Psoas muscle (tissue), 8 donors: ENCODE results near the gene TECPR1. TPM values are rescaled to one million over a fixed set of nuclear protein-coding genes. Genes with fewer than 3 reads are reported as not detected.

Experiments
- ATAC-seq, 4 donors: fragments of 200-7000 bp; cut with Tn5 transposase; one replicate each; pipeline ENCODE4 v1.9.1; 2020; ENCODE audit warnings: moderate library complexity in 3 of 4, mild to moderate bottlenecking in 2 of 4
- DNase-seq, 2 donors: peaks; one replicate each; pipeline ENCODE4 v3.0.0-alpha.2; 2020
- H3K27ac ChIP-seq: fragments of 200-600 bp; one replicate; pipeline ENCODE4 v1.8.0; 2022
- H3K27me3 ChIP-seq, 3 donors: fragments of 200-600 bp in 1 of 3; one replicate each; pipeline versions ENCODE4 v1.6.1 to v1.8.0; 2013 to 2022; ENCODE audit warnings: low read length in 2 of 3, mild to moderate bottlenecking in 2 of 3, moderate library complexity in 1 of 3; ENCODE audit not compliant: insufficient read depth in 3 of 3
- H3K36me3 ChIP-seq, 2 donors: fragments of 200-600 bp in 1 of 2; one replicate each; pipeline versions ENCODE4 v1.6.1 to v1.8.0; 2013 to 2022; ENCODE audit warnings: low read depth in 1 of 2, mild to moderate bottlenecking in 1 of 2, moderate library complexity in 1 of 2; ENCODE audit not compliant: insufficient read depth in 1 of 2
- H3K4me1 ChIP-seq: fragments of 200-600 bp; one replicate; pipeline ENCODE4 v1.8.0; 2022
- H3K4me3 ChIP-seq: fragments of 200-600 bp; one replicate; pipeline ENCODE4 v1.8.0; 2022; ENCODE audit warnings: mild to moderate bottlenecking
- H3K9me3 ChIP-seq: fragments of 200-600 bp; one replicate; pipeline ENCODE4 v1.8.0; 2022
- WGBS, 3 donors: extraction: QIAGEN DNeasy Blood & Tissue Kit; methylation state at CpG; one replicate each; pipeline versions ENCODE4 v1.1.6 to v1.1.7; 2013; 5-methylcytosine and 5-hydroxymethylcytosine counted together
- intact Hi-C, 2 donors: fragments of 100-400 bp; cut with DNase I; formaldehyde crosslinking; loops; one replicate each; pipeline versions ENCODE4 v1.11.0 to v1.14.2; 2022
- polyA plus RNA-seq, 3 donors: library from polyadenylated mRNA; stranded (reverse); fragments of 200-250 nt; gene quantifications; one replicate each; pipeline ENCODE4 v1.2.3, GENCODE V29; 2013
- total RNA-seq, 4 donors: library from RNA; stranded (reverse); fragmentation: NEBNext Ultra II Directional in 2 of 4; extraction: Animal tissue kit (Norgen Biotek cat#: 25700) in 2 of 4; gene quantifications; one replicate each; pipeline versions ENCODE4 v1.2.1 to v1.2.4, GENCODE V29; 2021 to 2023
- TF ChIP-seq, protein P1 (sequence below): fragments of 200-600 bp; IDR thresholded peaks from one replicate; pipeline ENCODE4 v1.8.0; 2022; ENCODE audit warnings: antibody characterized with exemption
- donor health status: healthy with polysubstance abuse.
- donor health status: DM: no; HTN: no; CAD: no; lungs with moderate emphysema.
- donor health status: Bipolar disorder and iron deficiency.
- donor health status: healthy.
- donor health status: DM: yes; HTN: yes; CAD: no.
- donor health status: DM: no; HTN: no; CAD: no.
- donor health status: DM: no; HTN: no; CAD: no.
- donor health status: DM: yes; HTN: yes; CAD: no.

The TECPR1 gene
- total and polyA plus RNA-seq, 7 donors: 7.0 to 23.0 (median 14.5) TPM

DNA sequence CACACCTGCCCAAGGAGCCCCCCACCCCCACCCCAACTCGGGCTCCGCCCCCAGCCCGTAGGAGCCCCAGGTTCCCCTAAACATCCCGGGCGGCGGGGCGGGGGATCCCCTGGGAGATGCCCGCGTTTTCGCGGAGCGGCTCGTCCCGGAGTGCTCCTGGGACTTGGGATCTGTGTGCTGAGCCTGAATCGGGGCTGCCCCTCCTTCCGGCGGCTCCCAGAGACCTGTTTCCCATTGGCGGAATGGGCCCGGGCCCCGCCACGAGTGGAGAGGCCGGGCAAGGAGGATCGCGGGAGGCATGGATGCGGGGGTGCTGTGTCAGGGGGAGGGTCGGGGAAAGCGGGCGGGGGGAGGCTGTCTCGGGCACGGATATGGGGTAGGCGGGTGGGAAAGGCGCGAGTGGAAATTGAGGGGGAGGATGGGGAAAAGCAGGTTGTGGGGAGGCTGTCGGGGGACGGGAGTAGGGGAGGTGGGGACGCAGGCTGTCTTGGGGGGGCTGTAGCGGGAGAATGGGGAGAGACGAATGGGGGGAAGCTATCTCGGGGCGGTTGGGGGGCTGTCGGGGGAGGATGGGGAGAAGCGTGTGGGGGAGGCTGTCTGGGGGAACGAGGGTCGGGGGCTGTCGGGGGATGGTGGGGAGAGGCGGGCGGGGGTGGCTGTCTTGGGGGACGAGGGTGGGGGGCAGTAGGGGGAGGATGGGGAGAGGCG, 41.4 kb downstream of the TECPR1 start:
- H3K4me3 ChIP-seq: peak overlapping the region; percentile 32
- H3K36me3 ChIP-seq: peaks cover 0 to 30% of the 10 kb centered on the region in 2 donors
- ATAC-seq: peak in 1 of 4 donors; percentile 16
- 3 to 4% (median 4%) methylated on average over 32 to 48 of the region's 49 CpGs for WGBS, 3 donors
- peaks cover 0 to 4% (median 4%) of the 10 kb centered on the region in 3 donors for H3K27me3 ChIP-seq
- no peak for DNase-seq
- H3K4me1 ChIP-seq: no peaks in the 10 kb centered on the region
- no peak overlapping the region for H3K27ac ChIP-seq
- TF ChIP-seq, protein P1, sequence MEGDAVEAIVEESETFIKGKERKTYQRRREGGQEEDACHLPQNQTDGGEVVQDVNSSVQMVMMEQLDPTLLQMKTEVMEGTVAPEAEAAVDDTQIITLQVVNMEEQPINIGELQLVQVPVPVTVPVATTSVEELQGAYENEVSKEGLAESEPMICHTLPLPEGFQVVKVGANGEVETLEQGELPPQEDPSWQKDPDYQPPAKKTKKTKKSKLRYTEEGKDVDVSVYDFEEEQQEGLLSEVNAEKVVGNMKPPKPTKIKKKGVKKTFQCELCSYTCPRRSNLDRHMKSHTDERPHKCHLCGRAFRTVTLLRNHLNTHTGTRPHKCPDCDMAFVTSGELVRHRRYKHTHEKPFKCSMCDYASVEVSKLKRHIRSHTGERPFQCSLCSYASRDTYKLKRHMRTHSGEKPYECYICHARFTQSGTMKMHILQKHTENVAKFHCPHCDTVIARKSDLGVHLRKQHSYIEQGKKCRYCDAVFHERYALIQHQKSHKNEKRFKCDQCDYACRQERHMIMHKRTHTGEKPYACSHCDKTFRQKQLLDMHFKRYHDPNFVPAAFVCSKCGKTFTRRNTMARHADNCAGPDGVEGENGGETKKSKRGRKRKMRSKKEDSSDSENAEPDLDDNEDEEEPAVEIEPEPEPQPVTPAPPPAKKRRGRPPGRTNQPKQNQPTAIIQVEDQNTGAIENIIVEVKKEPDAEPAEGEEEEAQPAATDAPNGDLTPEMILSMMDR: no peak
- intact Hi-C loops: no loop called here
- no peaks in the 10 kb centered on the region for H3K9me3 ChIP-seq

DNA sequence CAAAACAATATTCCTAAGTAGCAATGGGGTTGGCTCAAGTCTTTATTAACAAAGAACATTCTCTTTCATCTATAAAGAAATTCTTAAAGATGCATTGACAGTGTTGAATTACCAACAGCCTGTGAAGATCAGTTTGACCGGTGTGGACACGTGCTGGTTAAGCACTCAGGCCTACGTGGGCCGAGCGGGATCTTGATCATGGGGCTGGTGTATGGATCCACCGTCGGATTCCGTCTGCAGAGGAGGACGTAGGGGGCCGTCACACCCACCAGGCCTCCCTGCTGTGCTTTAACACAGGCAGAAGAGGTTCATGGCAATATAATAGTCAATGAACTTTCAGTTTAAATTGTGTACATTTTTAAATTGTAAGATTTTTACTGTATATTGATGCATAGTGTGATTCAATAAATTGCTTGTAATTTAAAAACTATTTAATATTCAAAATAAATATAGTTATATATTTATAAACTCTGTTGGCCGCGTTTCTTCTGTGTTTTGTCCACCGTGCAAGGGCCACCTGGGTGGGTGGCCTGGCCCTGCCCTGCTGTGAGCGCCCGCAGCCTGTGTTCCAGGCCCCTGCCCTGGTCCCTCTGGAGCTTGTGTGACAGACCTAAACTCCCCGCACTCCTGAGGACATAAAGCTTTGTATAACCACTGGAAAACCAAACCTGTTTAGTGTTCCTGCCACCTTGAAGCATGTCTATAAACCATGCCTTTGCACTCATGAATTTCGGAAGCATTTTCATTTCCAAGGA, 42.7 kb downstream of the TECPR1 start:
- Histone ChIP-seq H3K27ac (no peak overlapping the region), H3K36me3 (peaks cover 0 to 43% of the 10 kb centered on the region in 2 donors), H3K27me3 (peaks cover 0 to 4% (median 4%) of the 10 kb centered on the region in 3 donors), H3K4me3 (no peak overlapping the region), H3K4me1 (no peaks in the 10 kb centered on the region), H3K9me3 (no peaks in the 10 kb centered on the region)
- ATAC-seq (no peak), DNase-seq (no peak)
- TF ChIP-seq, protein P1: no peak
- intact Hi-C loops: no loop called here
- WGBS, 3 donors: 94 to 96% (median 95%) methylated on average over 17 of the region's 17 CpGs

DNA sequence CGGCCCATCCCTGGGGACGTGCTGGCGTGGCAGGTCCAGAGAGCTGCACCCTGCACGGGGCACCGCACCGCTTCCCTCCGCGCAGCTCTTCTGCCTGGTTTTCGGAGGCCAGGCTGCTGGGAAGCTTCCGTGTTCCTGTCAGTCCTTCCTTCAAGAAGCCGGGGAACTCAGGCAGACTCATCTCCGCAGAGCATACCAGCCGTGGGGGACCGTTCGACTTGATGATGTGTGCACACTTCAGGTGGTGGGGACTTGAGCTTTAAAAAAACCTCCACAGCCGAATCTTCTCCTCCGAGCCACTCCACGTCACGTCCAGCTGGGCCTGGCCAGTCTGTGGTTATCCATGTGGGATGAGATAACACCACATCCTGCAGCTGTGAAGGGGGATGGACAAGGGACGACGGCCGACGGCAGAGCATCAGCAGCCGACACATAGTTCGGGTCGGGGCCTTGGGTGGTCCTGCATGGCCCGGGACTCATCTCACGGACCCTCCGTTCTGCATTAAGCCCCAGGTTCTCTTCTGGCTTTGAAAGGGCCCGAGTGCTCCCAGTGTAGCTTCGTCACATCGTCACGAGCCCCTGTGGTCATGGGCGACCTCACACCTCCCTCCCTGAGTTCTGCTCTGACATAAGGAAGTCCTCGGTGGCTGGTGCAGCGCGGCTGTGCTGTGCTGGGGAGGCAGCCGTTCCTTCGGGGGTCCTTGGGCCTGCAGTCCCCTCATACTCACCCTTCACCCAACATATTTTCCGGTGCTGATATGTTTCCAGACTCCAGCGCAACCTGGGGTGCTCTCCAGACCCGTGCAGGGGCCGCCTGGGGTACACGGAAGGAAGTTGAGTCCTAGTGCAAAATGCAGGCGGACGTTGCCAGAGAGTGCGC, 45.3 kb downstream of the TECPR1 start:
- DNase-seq: no peak
- ATAC-seq: no peak
- Histone ChIP-seq H3K4me1 (no peaks in the 10 kb centered on the region), H3K27me3 (peaks cover 0 to 4% (median 3%) of the 10 kb centered on the region in 3 donors), H3K4me3 (no peak overlapping the region), H3K36me3 (peaks cover 0 to 53% of the 10 kb centered on the region in 2 donors), H3K27ac (no peak overlapping the region), H3K9me3 (no peaks in the 10 kb centered on the region)
- intact Hi-C loops: no loop called here
- TF ChIP-seq, protein P1: no peak
- 93 to 95% (median 94%) methylated on average over 47 of the region's 47 CpGs for WGBS, 3 donors

GRCh38 chr7:98205162-98205845, 46.7 kb downstream of the TECPR1 start:
- H3K27me3 ChIP-seq: no peaks in the 10 kb centered on the region
- WGBS, 3 donors: 95% methylated on average over 44 to 47 of the region's 47 CpGs
- no peak overlapping the region for H3K27ac ChIP-seq
- DNase-seq (no peak), ATAC-seq (no peak)
- intact Hi-C loops: no loop called here
- peaks cover 0 to 53% of the 10 kb centered on the region in 2 donors for H3K36me3 ChIP-seq
- TF ChIP-seq, protein P1: no peak
- no peaks in the 10 kb centered on the region for H3K4me1 ChIP-seq
- H3K9me3 ChIP-seq: no peaks in the 10 kb centered on the region
- no peak overlapping the region for H3K4me3 ChIP-seq
